Epithelial cell of prostate (primary cell): ENCODE data around the gene SEPTIN5.

Experiments used
- DNase-seq: peaks from one replicate; pipeline ENCODE4 v3.0.0-alpha.2; 2011; ENCODE audit warnings: low read depth, low spot score
- H3K27ac ChIP-seq: fragments of 450-650 bp; 2 replicates; pipeline ENCODE4 v1.5.1; 2017; ENCODE audit warnings: mild to moderate bottlenecking

The SEPTIN5 gene

GRCh38 chr22:19744350-19745006 lies 30.2 kb downstream of the SEPTIN5 start:
- no peak overlapping the region for H3K27ac ChIP-seq
- no peak for DNase-seq

GRCh38 chr22:19745155-19746101 lies 31.1 kb downstream of the SEPTIN5 start:
- no peak for DNase-seq

GRCh38 chr22:19746726-19747125 lies 32.4 kb downstream of the SEPTIN5 start:
- H3K27ac ChIP-seq: no peak overlapping the region
- DNase-seq: no peak

More at GRCh38 chr22:19745155-19746101, 31.1 kb downstream of the SEPTIN5 start:
- no peak overlapping the region for H3K27ac ChIP-seq

- no peak overlapping the region for H3K27ac ChIP-seq
- no peak for DNase-seq
These were observed 33.2 kb downstream of the SEPTIN5 start for GRCh38 chr22:19747551-19747950.

- H3K27ac ChIP-seq: no peak overlapping the region
- DNase-seq: no peak
These were observed 33.8 kb downstream of the SEPTIN5 start for GRCh38 chr22:19748139-19748538.

- no peak overlapping the region for H3K27ac ChIP-seq
- no peak for DNase-seq
These were observed 34.8 kb downstream of the SEPTIN5 start for GRCh38 chr22:19748991-19749664.

GRCh38 chr22:19749876-19750275 lies 35.6 kb downstream of the SEPTIN5 start:
- no peak for DNase-seq
- H3K27ac ChIP-seq: no peak overlapping the region

GRCh38 chr22:19750507-19751490 lies 36.5 kb downstream of the SEPTIN5 start:
- no peak overlapping the region for H3K27ac ChIP-seq
- DNase-seq: no peak

GRCh38 chr22:19751497-19752245 lies 37.4 kb downstream of the SEPTIN5 start:
- no peak overlapping the region for H3K27ac ChIP-seq
- DNase-seq: no peak

GRCh38 chr22:19753090-19753842 lies 39.0 kb downstream of the SEPTIN5 start:
- H3K27ac ChIP-seq: no peak overlapping the region
- DNase-seq: no peak

- no peak for DNase-seq
These were observed 39.8 kb downstream of the SEPTIN5 start for GRCh38 chr22:19753996-19754700.

GRCh38 chr22:19754701-19755144 lies 40.4 kb downstream of the SEPTIN5 start:
- DNase-seq: no peak
- H3K27ac ChIP-seq: no peak overlapping the region

More at GRCh38 chr22:19753996-19754700, 39.8 kb downstream of the SEPTIN5 start:
- H3K27ac ChIP-seq: no peak overlapping the region

- no peak for DNase-seq
- H3K27ac ChIP-seq: no peak overlapping the region
These were observed 40.9 kb downstream of the SEPTIN5 start for GRCh38 chr22:19755145-19755710.

GRCh38 chr22:19755722-19756287 lies 41.5 kb downstream of the SEPTIN5 start:
- no peak for DNase-seq

GRCh38 chr22:19756288-19757128 lies 42.2 kb downstream of the SEPTIN5 start:
- peak; percentile 14 for DNase-seq

More at GRCh38 chr22:19755722-19756287, 41.5 kb downstream of the SEPTIN5 start:
- H3K27ac ChIP-seq: no peak overlapping the region

More at GRCh38 chr22:19756288-19757128, 42.2 kb downstream of the SEPTIN5 start:
- H3K27ac ChIP-seq: no peak overlapping the region
